ENCODE data around the gene TMEM215.

Gene TMEM215

GRCh38 chr9:32801530-32801929, 18.2 kb downstream of the TMEM215 start:
- DNase-seq: no peak
- TF ChIP-seq GATA1 (IDR thresholded peaks at IDR 0.05; ENCODE audit: low read depth, low read length): no peak
- no peak for TF ChIP-seq POLR2A (IDR thresholded peaks at IDR 0.05; ENCODE audit: low read length)

- TF ChIP-seq POLR2A (IDR thresholded peaks at IDR 0.05; ENCODE audit: low read length): no peak
- no peak for TF ChIP-seq GATA1 (IDR thresholded peaks at IDR 0.05; ENCODE audit: low read depth, low read length)
- no peak for DNase-seq
Observed at GRCh38 chr9:32807217-32807616, 23.9 kb downstream of the TMEM215 start.

GRCh38 chr9:32811246-32811645, 27.9 kb downstream of the TMEM215 start:
- DNase-seq: peak in 1 of 2 experiments; percentile 6
- TF ChIP-seq GATA1 (IDR thresholded peaks at IDR 0.05; ENCODE audit: low read depth, low read length) (no peak), POLR2A (IDR thresholded peaks at IDR 0.05; ENCODE audit: low read length) (no peak)

DNA sequence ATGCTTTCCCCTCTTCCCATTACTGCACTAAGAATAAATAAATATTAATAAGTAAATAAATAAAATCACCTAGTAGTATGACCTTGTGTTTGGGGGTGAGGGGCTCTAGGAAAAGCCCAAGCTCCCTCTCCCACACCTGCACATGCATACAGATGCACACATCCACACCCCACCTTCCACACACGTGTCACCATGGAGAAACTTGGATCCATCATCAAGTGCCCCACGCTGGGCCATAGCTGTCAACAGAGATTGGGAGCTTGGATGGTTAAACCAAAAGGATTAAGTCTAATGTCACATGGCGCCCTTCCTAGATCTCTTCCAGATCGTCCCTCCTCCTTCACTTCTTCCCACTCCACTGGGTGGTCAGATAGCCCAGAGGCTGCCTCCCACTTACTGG, 37.0 kb downstream of the TMEM215 start:
- DNase-seq: no peak
- no peak for TF ChIP-seq POLR2A (IDR thresholded peaks at IDR 0.05; ENCODE audit: low read length)
- TF ChIP-seq GATA1 (IDR thresholded peaks at IDR 0.05; ENCODE audit: low read depth, low read length): no peak

DNA sequence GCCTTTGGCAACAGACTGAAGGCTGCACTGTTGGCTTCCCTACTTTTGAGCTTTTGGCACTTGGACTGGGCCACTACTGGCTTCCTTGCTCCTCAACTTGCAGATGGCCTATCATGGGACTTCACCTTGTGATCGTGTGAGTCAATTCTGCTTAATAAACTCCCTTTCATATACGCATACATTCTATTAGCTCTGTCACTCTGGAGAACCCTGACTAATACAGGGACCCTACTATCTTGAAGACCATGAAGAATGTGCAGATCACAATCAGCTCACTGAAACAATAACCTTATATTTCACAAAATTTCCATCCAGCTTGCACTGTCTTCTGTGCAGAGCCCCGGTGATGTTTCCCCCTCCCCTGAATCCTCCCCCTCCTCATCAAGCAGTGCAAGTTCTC, 39.8 kb downstream of the TMEM215 start:
- TF ChIP-seq POLR2A (IDR thresholded peaks at IDR 0.05; ENCODE audit: low read length): no peak
- no peak for TF ChIP-seq GATA1 (IDR thresholded peaks at IDR 0.05; ENCODE audit: low read depth, low read length)
- DNase-seq: no peak

- TF ChIP-seq POLR2A (IDR thresholded peaks at IDR 0.05; ENCODE audit: low read length) (no peak), GATA1 (IDR thresholded peaks at IDR 0.05; ENCODE audit: low read depth, low read length) (no peak)
- DNase-seq: peak in 1 of 2 experiments; percentile 31
Observed at GRCh38 chr9:32823551-32823950, 40.2 kb downstream of the TMEM215 start.

DNA sequence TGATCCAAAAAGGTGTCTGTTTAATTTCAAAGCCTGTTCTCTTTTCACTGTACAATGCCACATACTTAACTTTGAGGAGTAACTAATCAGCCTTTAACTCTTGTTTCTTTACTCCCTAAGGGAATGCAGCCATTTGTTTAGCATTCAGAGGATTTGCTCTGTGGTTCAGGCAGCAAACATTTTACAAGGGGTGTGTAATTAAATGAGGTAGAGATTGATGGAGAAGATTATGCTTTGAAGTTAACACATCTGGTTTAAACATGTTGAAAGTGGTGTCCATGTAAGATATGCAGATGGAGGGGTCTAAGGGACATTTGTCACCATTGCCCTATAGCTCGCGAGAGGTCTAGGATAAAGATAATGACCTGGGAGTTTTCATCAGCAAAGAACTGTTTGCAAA, 41.9 kb downstream of the TMEM215 start:
- TF ChIP-seq POLR2A (IDR thresholded peaks at IDR 0.05; ENCODE audit: low read length) (no peak), GATA1 (IDR thresholded peaks at IDR 0.05; ENCODE audit: low read depth, low read length) (no peak)
- no peak for DNase-seq

DNA sequence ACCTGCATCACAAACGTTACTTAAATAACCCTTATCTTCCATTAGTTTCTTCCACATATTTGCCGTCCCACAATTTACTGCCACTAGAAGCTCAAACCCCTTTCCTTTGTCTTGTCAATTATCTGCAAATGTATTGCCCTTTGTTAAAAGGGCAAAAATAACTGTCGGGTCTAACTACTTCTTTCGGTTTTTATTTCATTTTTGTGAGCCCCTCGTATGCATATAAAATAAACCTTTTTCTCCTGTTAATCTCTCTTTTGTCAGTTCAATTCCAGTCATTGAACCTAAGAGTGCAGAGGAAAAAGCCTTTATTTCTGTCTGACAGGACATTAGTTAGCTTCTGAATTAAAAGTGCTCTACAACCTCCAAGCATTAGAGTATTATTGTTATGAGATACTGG, 45.5 kb downstream of the TMEM215 start:
- no peak for DNase-seq
- TF ChIP-seq POLR2A (IDR thresholded peaks at IDR 0.05; ENCODE audit: low read length) (no peak), GATA1 (IDR thresholded peaks at IDR 0.05; ENCODE audit: low read depth, low read length) (no peak)

DNA sequence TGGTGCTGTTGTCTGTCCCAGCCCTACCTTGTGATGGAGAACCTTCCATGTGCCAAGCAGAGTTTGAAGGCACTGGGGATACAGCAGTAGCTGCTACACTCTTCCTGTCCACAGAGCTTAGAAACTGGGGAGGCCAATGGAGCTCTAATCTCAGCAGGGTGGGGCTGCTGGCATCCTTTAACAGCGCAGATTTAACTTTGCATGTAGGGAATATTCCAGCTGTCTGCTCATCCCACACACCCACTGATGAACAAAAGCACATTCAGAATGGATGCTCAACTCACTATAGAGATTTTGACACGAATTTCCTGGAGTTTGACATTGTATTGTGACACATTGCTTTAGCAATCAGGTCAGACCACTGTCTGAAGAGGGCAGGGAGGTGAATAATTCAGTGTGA, 49.0 kb downstream of the TMEM215 start:
- TF ChIP-seq POLR2A (IDR thresholded peaks at IDR 0.05; ENCODE audit: low read length) (no peak), GATA1 (IDR thresholded peaks at IDR 0.05; ENCODE audit: low read depth, low read length) (no peak)
- DNase-seq: no peak

All from erythroblast (primary cell).